ENCODE measurements around the gene PPP5C.
"Not testable (repeated sequence)": the region's sequence is repeated elsewhere in the genome, so short reads cannot be mapped to it uniquely, and the experiment has no call there.

The PPP5C gene

DNA sequence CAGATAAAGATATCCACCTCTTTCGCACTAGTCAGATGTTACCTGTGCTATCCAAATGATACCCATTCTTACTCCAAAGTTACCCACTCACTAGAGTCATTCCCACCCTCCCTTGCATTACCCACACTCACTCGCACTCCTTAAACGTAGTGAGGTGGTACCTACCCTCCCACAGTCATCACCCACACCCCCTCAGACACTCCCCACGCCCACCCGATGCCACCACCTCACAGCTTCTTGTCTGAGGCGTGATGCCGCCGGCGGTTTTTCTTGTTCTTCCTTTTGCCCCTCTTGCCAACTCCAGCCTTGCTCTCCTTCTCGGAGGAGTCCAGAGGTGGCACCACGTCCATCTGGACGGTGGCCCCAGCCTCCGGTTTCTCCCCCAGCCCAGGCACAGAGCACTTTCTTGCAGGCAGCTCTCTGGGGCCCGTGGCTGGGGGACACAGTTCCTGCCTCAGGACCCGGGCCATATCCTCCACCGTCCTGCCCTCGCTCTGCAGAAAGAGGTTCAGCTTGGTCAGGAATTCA is 80.7 kb downstream of the PPP5C start:
- no peak overlapping the region for H3K4me3 ChIP-seq (ENCODE audit: low read depth, low read length)
- DNase-seq (ENCODE audit: low read depth) = no peak
- TF ChIP-seq, protein P1, sequence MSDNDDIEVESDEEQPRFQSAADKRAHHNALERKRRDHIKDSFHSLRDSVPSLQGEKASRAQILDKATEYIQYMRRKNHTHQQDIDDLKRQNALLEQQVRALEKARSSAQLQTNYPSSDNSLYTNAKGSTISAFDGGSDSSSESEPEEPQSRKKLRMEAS (IDR thresholded peaks at IDR 0.05; ENCODE audit: low read depth, low read length) = no peak
- TF ChIP-seq MYC (IDR thresholded peaks at IDR 0.05; ENCODE audit: low read depth, low read length) = no peak
- TF ChIP-seq, protein P2, sequence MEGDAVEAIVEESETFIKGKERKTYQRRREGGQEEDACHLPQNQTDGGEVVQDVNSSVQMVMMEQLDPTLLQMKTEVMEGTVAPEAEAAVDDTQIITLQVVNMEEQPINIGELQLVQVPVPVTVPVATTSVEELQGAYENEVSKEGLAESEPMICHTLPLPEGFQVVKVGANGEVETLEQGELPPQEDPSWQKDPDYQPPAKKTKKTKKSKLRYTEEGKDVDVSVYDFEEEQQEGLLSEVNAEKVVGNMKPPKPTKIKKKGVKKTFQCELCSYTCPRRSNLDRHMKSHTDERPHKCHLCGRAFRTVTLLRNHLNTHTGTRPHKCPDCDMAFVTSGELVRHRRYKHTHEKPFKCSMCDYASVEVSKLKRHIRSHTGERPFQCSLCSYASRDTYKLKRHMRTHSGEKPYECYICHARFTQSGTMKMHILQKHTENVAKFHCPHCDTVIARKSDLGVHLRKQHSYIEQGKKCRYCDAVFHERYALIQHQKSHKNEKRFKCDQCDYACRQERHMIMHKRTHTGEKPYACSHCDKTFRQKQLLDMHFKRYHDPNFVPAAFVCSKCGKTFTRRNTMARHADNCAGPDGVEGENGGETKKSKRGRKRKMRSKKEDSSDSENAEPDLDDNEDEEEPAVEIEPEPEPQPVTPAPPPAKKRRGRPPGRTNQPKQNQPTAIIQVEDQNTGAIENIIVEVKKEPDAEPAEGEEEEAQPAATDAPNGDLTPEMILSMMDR (IDR thresholded peaks at IDR 0.05; ENCODE audit: low read depth, low read length) = no peak
- no peak for TF ChIP-seq POLR2A (IDR thresholded peaks at IDR 0.05; ENCODE audit: extremely low read depth, insufficient read length)

DNA sequence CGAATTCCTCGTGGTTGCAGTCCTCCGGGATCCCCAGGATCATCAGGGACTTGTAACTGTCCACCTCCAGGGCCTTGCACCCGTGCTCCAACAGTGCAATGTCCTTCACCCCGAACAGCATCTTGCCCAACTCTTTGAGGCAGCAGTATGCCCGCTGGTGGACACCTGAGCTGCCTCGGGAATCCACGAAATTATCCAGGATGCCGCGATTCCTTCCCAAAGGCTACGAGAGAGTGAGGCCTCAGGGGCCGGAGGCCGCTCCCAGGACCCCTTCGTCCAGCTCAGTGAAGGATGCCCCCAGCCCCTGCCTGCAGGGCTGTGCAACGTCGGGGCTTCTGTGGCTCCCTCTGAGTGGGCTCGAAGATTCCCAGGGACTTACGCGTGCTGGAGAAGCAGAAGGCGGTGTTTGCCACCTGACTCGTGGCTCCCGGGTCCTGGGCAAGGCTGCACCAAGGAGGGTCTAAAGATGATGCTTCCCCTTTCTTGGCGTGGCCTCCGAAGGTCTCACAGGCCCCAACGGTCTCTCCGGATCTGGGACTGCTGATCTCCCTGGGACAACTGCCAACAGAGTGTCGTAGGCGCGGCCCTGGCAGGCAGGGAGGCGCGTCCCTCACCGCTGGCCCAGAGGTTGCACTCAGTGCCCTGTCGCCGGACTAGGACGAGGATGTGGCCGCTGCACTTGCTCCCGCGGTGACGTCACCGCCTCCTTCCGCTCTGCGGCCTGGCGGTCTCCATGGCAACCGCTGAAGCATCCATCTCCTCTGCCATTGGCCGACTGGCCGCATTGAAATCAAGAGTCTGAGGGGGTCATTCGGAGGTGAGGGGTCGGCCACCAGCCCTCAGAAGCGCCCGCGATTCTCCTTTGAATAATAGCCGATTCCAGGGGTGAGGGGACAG is 81.6 kb downstream of the PPP5C start, which contains the start of gene PNMA8C:
PNMA8C (minus strand) TSS at position 698 of the 897 bp plus-strand sequence; CDS start at position 121, 577 bp downstream.
- no peak within 1 kb of the TSS for H3K4me3 ChIP-seq (ENCODE audit: low read depth, low read length)
- TF ChIP-seq, protein P1 (IDR thresholded peaks at IDR 0.05; ENCODE audit: low read depth, low read length) = no peak
- no peak for TF ChIP-seq MYC (IDR thresholded peaks at IDR 0.05; ENCODE audit: low read depth, low read length)
- TF ChIP-seq, protein P2 (IDR thresholded peaks at IDR 0.05; ENCODE audit: low read depth, low read length) = no peak
- no peak for TF ChIP-seq POLR2A (IDR thresholded peaks at IDR 0.05; ENCODE audit: extremely low read depth, insufficient read length)
- peak; percentile 70 for DNase-seq (ENCODE audit: low read depth)

DNA sequence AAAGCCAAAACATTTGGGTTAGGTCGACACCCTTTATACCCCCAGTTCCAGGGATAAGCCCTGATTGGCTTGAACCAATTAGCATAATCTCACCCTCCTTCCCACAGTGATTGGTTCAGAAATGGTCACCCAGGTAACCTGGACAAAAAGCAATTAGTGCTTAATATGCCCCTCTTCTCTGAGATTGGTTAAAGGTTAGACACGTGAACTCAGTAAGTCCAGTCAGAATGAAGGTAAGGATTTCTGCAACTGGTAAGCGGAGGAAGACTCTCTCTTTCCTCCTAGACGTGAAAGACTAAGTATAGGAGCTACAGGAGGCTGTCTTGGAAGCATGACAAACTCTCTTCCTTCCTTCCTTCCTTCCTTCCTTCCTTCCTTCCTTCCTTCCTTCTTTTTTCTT is 83.1 kb downstream of the PPP5C start:
- H3K4me3 ChIP-seq (ENCODE audit: low read depth, low read length) = no peak overlapping the region
- TF ChIP-seq POLR2A (IDR thresholded peaks at IDR 0.05; ENCODE audit: extremely low read depth, insufficient read length) (no peak), MYC (IDR thresholded peaks at IDR 0.05; ENCODE audit: low read depth, low read length) (no peak)
- TF ChIP-seq, protein P1 (IDR thresholded peaks at IDR 0.05; ENCODE audit: low read depth, low read length) = no peak
- TF ChIP-seq, protein P2 (IDR thresholded peaks at IDR 0.05; ENCODE audit: low read depth, low read length) = no peak
- DNase-seq (ENCODE audit: low read depth) = no peak

DNA sequence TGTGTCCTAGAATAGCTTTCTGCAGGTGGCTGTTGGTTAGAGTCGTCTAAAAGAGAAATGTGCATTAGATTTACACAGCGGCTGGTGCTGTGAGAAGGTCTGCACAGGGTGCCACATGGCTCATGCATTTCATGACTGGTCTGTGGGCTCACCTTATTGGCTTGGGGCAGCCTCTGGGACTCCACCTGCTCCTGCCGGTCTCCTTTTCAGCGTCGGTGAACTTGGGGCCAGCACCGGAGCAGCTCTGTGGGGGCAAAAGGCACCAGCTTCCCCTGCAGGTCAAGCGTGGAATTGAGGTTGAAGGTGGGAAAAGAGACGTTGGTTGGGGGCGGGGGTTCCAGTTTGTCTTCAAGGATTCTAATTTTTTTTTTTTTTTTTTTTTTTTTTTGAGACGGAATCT is 84.9 kb downstream of the PPP5C start:
- DNase-seq (ENCODE audit: low read depth) = no peak
- H3K4me3 ChIP-seq (ENCODE audit: low read depth, low read length) = no peak overlapping the region
- TF ChIP-seq POLR2A (IDR thresholded peaks at IDR 0.05; ENCODE audit: extremely low read depth, insufficient read length) = no peak
- TF ChIP-seq, protein P2 (IDR thresholded peaks at IDR 0.05; ENCODE audit: low read depth, low read length) = peak; percentile 54
- no peak for TF ChIP-seq MYC (IDR thresholded peaks at IDR 0.05; ENCODE audit: low read depth, low read length)
- TF ChIP-seq, protein P1 (IDR thresholded peaks at IDR 0.05; ENCODE audit: low read depth, low read length) = no peak

DNA sequence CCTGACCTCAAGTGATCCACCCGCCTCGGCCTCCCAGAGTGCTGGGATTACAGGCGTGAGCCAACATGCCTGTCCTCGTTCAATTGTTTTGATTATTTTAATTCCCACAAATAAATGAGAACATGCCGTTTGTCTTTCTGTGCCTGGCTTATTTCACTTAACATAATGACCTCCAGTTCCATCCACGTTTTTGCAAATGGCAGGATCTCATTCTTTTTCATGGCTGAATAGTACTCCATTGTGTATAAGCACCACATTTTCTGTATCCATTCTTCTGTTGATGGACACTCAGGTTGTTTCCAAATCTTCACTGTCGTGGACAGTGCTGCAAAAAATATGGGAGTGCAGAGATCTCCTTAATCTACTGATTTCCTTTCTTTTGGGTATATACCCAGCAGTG is 86.6 kb downstream of the PPP5C start:
- DNase-seq (ENCODE audit: low read depth) = not testable (repeated sequence)

DNA sequence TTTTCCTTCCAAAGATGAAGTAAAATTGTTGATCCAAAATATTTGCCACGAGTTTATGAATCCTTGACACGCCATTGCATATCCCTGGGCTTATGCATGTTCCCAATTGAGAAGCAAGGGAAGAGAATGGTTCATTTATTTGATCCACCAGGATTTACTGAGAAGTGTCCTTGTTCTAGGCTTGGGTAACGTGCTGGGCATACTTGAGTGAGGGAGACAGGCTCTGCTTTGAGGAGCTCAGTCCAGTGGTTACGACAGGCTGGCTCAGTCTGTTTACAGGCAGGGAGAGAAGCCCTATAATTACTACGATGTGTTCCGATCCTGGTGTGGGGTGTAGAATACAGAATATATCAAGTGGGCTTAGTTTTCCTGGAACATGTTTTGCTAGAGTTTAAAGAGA is 88.1 kb downstream of the PPP5C start:
- no peak for DNase-seq (ENCODE audit: low read depth)
- H3K4me3 ChIP-seq (ENCODE audit: low read depth, low read length) = no peak overlapping the region
- TF ChIP-seq, protein P1 (IDR thresholded peaks at IDR 0.05; ENCODE audit: low read depth, low read length) = no peak
- TF ChIP-seq, protein P2 (IDR thresholded peaks at IDR 0.05; ENCODE audit: low read depth, low read length) = no peak
- TF ChIP-seq MYC (IDR thresholded peaks at IDR 0.05; ENCODE audit: low read depth, low read length) (no peak), POLR2A (IDR thresholded peaks at IDR 0.05; ENCODE audit: extremely low read depth, insufficient read length) (no peak)

More for the DNA sequence above, 86.6 kb downstream of the PPP5C start:
- not testable (repeated sequence) for H3K4me3 ChIP-seq (ENCODE audit: low read depth, low read length)

DNA sequence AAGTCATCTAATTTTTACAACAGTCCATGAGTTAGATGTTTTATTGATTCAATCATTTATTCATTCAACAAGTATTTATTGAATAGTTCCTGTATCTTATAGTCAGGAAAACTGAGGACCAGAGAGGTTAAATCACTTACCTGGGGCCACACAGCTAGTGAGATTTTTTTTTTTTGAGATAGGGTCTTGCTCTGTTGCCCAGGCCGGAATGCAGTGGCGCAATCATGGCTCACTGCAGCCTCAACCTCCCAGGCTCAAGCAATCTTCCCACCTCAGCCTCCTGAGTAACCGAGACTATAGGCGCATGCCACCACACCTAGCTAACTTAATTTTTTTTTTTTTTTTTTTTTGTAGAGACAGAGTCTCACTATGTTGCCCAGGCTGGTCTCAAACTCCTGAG is 88.8 kb downstream of the PPP5C start:
- H3K4me3 ChIP-seq (ENCODE audit: low read depth, low read length); DNase-seq (ENCODE audit: low read depth): not testable (repeated sequence)
